COLO668 (cell line): ENCODE data around the gene SCPEP1.

Source experiments
- DNase-seq: peaks from one replicate; lab custom pipeline; 2025; ENCODE audit not compliant: unreplicated experiment; lab: John Stamatoyannopoulos, UW

SCPEP1 gene

DNA sequence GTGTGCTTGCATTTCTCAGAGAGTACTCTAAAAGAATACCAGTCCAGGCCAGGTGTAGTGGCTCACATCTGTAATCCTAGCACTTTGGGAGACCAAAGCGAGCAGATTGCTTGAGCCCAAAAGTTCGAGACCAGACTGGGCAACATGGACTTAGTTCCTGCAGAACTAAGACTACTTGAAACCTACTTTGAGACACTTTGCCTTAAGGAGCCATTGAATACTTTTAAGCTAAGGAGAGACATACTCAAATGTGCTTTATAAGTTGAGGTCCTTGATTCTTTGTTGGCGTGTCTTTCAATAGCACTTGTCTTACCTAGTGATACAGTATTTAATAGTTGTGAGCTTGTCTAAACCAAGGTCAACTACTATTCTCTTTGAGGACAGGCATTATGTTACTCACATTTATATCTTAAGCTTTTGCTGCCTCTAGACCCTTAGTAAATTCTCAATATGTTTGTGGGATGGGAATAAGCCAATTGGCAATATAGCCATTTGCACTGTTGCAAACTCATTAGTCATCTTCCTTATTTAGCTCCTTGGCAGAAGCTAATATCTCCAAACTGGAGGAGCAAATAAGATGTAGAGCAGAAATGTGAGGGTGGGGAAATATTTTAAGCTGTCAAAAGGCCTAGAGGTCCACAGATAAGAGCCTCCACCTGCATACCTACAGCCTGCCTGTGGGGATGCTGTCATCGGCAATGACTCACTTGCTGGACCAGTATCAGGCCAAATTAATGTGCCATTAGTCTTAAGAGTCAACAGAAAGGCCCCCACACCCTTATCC is 16.3 kb downstream of the SCPEP1 start:
- no peak for DNase-seq

DNA sequence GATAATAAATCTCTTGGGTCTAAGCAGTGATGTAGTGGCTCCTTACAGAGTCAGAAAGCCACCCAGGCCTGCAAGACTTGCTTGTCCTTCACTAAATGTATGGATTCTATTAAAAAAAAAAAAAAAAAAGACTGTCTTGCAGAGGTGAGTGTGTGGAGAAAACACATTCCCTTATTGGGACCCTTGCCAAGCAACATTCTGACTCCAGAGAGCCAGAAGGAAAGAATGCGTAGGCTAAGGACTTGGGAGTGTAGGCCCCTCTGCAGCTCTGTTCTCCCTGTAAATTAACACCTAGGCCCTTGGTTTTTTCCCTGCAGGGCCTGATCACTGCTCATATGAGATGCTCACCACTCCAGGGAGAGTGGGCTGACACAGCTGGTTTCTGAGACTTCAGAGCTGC is 17.8 kb downstream of the SCPEP1 start:
- no peak for DNase-seq

DNA sequence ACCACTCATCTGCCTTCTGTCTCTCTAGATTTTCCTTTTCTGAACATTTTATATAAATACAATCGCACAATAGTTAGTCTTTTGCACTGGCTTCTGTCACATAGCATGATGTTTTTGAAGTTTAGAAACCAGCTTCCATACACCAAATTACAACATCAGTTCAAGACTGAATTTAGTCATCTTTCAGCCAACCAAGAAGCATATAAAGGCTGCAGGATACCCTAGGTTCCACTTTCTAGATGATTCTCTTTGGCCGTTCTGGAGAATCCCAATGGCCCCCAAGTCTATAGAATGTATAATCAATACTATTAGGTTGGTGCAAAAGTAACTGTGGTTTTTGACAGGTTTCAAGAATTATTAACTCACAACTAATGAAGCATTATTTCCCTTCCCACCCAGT is 19.4 kb downstream of the SCPEP1 start:
- no peak for DNase-seq

DNA sequence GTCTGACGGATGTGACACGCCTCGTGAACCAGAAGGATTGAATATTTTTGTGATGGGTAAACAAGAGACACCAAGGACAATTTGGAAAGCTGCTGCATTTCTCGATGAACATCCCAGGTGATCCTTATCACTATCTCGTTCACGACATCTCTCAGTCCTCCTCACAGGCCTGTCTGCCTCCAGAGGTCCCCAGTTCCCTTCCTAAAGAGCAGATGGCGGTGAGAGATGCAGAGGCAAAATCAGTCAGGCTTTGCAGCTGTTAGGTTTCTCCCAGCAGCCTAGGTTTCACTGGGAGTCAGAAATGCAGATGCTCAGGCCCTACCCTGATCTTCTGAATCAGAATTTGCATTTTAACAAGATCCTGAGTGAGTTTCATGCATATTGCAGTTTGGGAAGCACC is 23.6 kb downstream of the SCPEP1 start:
- DNase-seq = no peak

DNA sequence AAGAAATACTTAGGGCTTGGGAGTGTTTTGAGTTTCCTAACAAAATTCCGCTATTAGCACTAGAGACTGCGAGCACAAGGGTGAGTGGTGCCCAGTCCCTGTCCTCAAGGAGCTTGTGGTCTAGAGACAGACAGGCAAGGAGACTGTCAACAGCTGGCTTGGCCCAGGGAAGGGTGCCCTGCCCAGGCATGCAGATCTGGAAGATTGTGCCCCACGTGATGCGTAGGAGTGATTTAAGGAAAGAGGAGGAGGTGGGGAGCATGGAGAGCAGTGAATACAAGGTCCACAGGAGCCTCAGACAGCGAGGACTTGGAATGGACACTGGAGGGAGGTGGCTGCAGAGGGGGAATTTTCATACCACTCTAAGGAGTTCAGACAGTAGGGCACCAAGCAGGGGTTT is 25.0 kb downstream of the SCPEP1 start:
- DNase-seq = no peak

DNA sequence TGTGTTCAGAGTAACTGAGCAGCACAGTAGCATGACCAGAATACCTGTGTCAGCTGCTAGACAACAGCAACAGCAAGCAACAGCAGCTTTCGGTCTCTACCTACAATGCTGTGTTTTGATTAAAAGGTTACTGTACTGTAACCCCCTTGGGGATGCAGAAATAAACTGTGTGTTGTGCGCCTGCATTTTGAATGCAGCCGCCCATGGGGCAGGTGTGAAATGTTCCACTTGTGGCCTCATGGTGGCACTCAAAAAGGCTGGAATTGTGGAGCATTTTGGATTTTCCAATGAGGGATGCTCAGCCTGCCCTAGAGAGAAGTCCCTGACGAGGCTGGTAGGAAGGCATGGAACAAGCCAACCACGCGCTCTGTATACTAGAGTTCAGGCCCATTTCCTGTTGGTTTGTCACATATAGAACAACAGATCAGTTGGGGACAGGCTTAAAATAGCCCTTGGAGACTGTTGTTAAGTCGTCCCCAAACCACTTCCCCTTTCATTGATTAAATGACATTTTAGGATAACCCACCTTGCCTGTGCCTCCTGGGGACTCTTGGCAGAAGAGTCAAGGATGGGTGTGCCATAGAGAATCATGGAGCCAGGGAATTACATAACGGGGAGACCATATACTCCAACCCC is 27.1 kb downstream of the SCPEP1 start:
- DNase-seq = peak; percentile 4

DNA sequence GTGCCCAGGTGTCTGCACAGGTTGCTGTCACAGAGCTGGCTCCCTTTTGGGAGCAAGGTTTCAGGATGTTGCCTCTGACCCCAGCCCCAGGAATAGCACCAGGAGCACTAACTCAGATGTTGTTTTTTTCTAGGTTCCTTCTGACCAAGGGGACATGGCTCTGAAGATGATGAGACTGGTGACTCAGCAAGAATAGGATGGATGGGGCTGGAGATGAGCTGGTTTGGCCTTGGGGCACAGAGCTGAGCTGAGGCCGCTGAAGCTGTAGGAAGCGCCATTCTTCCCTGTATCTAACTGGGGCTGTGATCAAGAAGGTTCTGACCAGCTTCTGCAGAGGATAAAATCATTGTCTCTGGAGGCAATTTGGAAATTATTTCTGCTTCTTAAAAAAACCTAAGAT is 28.1 kb downstream of the SCPEP1 start:
- no peak for DNase-seq

DNA sequence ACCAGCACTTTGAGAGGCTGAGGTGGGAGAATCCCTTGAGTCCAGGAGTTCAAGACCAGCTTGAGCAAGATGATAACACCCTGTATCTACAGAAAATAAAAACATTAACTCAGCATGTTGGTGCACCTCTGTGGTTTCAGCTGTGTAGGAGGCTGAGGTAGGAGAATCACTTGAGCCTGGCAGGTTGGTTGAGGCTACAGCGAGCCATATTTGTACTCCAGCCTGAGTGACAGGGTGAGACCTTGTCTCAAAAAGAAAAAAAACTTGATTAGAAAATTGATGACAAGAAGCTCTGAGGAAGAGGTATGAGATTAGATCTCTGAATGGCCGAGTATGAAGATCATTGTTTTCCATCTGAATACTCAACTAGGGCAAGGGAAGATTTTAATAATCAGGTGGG is 31.0 kb downstream of the SCPEP1 start:
- DNase-seq = no peak

DNA sequence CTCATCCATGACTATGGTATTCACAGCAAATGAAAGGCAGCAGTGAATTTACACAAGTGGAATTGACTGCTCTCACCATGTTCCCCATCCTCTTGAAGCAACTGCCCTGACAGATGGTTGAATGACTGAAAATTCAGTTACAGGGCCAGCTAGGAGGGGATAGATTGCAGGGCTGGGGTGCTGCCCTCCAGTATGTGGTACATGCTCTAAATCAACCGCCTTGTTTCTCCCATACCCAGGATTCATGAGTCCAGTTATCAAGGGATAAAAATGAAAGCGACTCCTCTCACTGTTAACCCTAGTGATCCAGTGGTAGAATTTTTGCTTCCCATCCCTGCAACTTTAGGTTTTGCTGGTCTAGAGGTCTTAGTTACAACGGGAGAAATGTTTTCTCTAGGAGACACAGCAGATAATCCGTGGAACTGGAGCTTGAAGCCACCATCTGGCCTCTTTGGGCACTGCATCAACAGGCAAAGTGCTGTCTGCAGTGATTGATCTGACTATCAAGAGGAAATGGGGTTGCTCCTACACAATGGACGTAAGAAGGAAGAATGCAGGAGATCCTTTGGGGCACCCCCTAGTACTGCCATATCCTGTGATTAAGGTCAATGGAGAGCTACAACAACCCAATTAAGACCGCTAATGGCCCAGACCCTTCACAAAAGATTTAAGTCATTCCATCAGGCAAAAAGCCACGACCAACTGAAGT is 32.0 kb downstream of the SCPEP1 start:
- peak; percentile 16 for DNase-seq

DNA sequence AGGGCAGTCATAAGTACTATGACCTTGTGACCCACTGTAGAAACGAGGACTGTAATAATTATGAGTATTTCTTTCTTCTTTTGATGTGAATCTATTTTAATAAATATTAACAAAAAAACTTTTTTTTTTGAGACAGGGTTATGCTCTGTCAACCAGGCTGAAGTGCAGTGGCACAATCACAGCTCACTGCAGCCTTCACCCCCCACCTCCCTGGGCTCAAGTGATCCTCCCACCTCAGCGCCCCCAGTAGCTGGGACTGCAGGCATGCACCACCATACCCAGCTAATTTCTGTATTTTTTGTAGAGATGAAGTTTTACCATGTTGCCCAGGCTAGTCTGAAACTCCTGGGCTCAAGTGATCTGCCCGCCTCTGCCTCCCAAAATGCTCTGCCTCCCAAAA is 32.6 kb downstream of the SCPEP1 start:
- no peak for DNase-seq

DNA sequence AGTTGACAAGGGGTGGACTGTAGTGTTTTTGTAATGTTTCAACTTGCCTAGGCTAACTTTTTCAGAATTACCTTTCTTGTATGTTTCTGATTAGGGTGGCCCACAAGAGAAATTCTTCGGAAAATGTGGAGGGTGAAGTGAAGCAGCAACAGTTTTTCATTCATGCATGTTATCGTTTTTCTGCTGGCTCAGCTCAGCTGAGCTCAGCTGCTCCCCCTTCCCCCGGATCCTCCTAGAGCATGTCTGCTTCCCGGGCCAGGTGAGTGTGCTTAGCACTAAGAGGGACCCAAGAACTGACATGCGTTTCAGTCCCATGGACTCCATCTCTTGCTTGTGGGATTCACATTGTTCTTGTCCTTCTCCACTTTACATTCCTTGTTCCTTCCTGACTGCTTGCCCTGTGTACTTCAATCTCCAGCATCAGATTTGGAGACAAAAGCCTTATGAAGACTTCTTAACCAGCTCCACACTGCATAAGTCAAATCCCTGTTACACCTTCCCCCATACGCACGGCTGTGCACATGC is 33.6 kb downstream of the SCPEP1 start:
- no peak for DNase-seq

DNA sequence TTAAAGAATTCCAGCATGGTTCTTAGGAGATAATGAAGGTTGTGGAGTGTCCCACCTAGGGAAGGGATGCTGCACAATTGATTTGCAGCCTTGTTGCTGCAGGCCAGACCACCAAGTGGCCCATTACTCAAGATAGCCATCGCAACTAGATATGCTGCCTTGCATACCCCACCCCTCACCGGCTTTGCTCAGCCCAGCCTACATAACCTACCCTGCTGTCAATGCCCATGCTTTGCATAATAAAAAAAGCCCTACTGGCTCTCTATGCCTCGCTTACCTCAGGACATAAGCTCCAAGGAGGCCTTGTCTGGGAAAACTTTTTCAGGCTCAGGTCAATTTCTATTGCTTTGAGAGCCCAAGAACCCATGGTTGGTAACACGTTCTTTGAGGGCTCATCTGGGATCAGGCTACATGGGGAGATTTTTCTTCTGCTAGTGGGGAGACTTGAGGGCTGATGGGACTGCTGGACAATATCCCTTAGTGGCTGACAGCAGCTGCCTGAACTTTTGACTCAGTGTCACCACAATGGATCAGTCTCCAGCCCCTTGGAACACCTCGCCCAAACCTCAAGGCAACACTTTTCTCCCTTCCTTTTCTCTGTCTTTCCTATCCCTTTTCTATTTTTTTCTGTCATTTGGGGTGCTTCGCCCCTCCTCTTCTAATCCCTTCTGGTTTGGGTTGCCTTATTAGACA is 38.3 kb downstream of the SCPEP1 start:
- no peak for DNase-seq

DNA sequence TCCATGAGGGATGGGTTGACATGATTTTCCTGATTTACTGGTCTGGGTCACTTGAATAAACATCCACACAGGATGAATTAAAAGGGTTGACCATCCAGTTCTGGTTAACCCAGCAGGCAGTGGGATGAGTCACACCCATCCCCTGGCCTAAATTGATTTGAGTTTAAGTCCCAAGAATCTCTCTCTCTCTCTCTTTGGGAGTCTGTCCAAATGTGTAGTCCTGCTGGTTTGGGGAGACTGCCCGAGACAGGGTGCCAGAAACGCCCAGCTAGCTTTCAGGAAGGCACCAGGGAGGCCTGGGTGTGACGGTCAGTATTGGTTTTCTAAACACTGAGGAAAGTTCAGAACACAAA is 38.8 kb downstream of the SCPEP1 start:
- DNase-seq = no peak

DNA sequence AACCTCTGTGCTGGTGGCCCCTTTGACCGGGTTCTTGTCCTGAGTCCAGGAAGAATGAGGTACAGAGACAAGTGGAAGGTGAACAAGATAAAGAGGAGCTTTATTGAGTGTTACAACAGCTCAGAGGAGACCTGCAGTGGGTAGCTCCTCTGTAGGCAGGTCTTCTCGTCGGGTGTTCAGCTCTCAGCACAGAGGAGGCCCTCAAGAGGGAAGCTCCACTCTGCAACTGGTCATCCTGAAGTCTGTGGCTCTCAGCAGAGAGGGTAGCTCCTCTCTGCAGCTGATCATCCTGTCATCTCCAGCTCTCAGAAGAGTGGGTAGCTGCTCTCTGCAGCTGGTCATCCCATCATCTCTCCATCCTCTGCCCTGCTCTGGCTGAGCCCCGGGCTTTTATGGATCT is 39.7 kb downstream of the SCPEP1 start:
- no peak for DNase-seq

DNA sequence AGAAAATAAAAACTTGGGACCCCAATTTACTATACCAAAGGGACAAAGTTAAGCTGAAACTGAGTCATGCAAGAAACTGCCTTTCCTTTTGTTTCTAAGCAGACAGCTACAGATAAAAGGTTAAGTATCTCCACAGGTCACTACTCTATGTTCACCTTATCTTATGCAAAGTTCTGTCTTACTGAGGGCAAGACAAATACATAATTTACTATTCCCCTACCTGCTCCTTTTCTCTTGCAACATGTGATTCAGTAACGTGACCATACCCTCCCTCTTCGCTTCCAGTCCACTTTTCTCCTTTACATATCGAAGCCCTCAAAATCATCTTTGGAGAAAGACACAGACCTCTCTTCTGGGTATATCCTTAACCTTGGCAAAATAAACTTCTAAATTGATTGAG is 42.3 kb downstream of the SCPEP1 start:
- no peak for DNase-seq

DNA sequence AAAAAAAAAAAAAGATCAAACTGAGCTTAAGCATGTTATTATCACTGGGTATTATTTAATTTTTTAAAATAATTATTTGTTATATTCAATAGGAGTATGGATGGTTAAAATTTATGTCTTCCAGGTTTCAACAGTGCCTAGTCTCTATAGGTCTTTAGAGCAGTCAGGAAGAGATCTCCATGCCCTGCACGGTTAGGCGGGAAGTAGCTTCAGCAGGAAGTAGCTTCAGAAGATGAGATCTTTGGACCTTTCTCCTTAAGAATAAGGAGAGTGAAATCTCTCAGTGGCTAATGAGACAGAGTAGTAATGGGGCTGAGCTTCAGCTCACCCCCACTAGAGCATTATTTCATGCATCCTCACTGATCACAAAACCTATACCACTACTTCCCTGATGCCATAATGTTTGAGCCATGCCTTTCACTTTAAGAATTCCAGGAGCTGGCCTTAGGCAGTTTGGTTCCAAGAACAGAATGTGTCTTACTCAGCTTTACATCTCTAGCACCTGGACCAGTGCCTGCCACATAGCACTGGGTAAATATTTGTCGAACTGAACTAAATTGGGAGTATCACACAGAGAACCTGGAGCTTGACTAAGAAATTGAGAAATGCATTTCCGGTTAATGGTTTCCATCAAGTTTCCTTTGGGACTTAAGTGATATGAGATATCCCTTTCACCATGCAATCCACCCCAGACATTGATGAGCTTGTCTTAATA is 43.5 kb downstream of the SCPEP1 start:
- no peak for DNase-seq

DNA sequence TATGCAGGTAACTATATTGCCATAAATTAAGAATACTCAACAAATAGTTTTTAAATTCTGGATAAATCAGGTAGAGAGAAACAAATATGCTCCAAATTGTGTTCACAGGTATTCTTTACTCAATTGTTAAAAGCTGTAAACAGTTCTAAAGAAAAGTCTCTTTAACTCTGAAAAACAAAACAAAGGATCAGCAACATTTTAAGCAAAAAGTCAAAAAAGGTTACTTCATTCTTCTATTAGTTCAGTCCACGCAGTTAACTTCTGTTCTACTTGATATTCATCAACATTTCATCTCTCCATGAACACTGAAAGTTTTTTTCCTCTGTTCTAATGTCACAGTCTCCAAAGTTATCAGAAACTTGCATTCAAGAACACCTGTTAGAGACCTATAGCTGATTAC is 47.9 kb downstream of the SCPEP1 start:
- DNase-seq = no peak

DNA sequence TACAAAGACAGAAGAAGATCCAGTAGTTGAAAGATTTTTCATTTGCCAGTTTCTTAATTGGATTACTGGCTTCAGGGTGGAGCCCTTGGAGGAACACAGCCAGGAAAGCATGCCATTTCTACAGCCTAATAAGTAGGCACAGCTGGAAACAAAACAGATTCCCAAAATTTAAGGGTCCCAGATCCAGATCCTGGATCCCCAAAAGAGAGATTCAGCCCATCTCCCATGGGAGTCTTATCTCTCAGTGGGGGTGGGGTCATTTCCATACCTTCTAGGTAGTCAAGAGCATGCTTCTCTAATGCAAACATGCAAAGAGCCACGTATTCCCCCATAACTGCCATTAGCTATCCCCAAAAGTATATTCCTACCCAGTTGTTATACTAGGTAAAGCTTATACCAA is 49.9 kb downstream of the SCPEP1 start:
- no peak for DNase-seq

DNA sequence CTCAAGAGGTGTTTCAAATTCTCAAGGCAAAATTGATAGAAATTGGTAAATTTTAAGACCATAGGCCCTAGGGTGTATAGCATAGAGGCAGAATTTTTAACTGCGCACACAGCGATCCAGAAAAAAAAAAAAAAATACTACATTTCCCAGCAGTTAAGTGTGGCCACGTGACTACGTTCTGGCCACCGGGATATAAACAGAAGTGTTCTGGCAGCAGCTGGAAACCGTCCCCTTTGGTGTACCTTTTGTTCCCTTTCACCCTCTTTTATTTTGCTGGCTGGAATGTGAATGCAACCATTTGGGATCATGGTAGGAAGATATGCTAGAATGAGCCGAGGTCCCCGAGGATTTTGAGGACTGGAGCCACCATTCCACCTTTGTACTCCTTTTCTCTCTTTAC is 54.4 kb downstream of the SCPEP1 start:
- DNase-seq = no peak

DNA sequence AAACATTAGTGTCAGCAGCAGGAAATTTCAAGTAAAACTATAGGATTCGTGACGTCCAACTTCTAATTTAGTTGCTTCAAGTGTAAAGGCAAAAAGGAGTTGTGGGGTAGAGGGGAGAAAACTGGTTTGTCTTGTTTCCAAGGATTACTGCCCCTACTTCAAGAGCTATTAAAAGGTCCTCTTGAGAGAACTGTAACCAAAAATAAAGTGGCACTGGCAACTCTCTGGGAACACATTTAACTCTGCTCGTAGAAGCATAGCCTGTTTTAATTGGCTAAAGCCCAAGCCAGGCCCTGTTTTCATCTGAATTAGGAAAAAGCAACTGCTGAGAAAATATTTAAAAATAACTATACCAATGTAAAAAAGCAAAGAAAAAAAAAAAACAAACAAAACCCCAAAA is 55.4 kb downstream of the SCPEP1 start:
- no peak for DNase-seq
